HepG2 (cell line): ENCODE measurements around the gene HLA-DMB. TPM values are rescaled to one million over a fixed set of nuclear protein-coding genes. Genes with fewer than 3 reads are reported as not detected.

Experiments
- ARID2 ChIP-seq: sonication (generic); formaldehyde crosslinking; IDR thresholded peaks from 2 replicates; pipeline ENCODE4 v1.8.1; 2022; ENCODE audit warnings: mild to moderate bottlenecking, missing genetic modification reagents, borderline replicate concordance
- ARID3A ChIP-seq: IDR thresholded peaks from 2 replicates; pipeline ENCODE4 v1.6.1; 2012; ENCODE audit warnings: low read depth, low read length, improper control_type of control experiment
- ARNT2 ChIP-seq: sonication (generic); formaldehyde crosslinking; IDR thresholded peaks from 2 replicates; pipeline ENCODE4 v1.8.0; 2022; ENCODE audit warnings: mild to moderate bottlenecking, low read depth, missing genetic modification reagents, moderate library complexity
- ATF1 ChIP-seq: IDR thresholded peaks from 2 replicates; pipeline ENCODE4 v1.6.1; 2016; ENCODE audit warnings: mild to moderate bottlenecking, control low read depth
- CEBPB ChIP-seq: IDR thresholded peaks from 2 replicates; pipeline ENCODE4 v1.6.1; 2011; ENCODE audit warnings: low read depth, low read length, improper control_type of control experiment, borderline replicate concordance
- CHD4 ChIP-seq: fragments of 200-600 bp; sonication (generic); IDR thresholded peaks from 2 replicates; pipeline ENCODE4 v1.7.0; 2017; ENCODE audit warnings: mild to moderate bottlenecking, low read length, borderline replicate concordance
- ETV5 ChIP-seq: IDR thresholded peaks from 2 replicates; pipeline ENCODE4 v1.6.1; 2018; ENCODE audit warnings: missing biosample characterization, missing genetic modification reagents, inconsistent platforms, borderline replicate concordance
- GTF2F1 ChIP-seq: fragments of 150-350 bp; IDR thresholded peaks from 2 replicates; pipeline ENCODE4 v1.6.1; 2014; ENCODE audit warnings: low read length
- IKZF1 ChIP-seq: fragments of 450-650 bp; IDR thresholded peaks from 2 replicates; pipeline ENCODE4 v1.7.1; 2016
- MAFG ChIP-seq: sonication (generic); formaldehyde crosslinking; IDR thresholded peaks from 2 replicates; pipeline ENCODE4 v1.5.1; 2020; ENCODE audit warnings: mild to moderate bottlenecking, missing genetic modification reagents
- MBD4 ChIP-seq: IDR thresholded peaks from 2 replicates; pipeline ENCODE4 v1.6.1; 2012; ENCODE audit warnings: low read length, inconsistent platforms, borderline replicate concordance
- NPAS2 ChIP-seq: sonication (generic); formaldehyde crosslinking; IDR thresholded peaks from 2 replicates; pipeline ENCODE4 v1.8.0; 2022; ENCODE audit warnings: mild to moderate bottlenecking, missing genetic modification reagents, borderline replicate concordance
- PRDM4 ChIP-seq: sonication (generic); formaldehyde crosslinking; IDR thresholded peaks from 2 replicates; pipeline ENCODE4 v1.9.0; 2021; ENCODE audit warnings: missing genetic modification reagents, borderline replicate concordance
- SIX1 ChIP-seq: sonication (generic); formaldehyde crosslinking; IDR thresholded peaks from 2 replicates; pipeline ENCODE4 v1.4.0; 2020; ENCODE audit warnings: missing genetic modification reagents, borderline replicate concordance
- SP5 ChIP-seq: IDR thresholded peaks from 2 replicates; pipeline ENCODE4 v1.6.1; 2016; ENCODE audit warnings: low read depth, borderline replicate concordance
- TBL1XR1 ChIP-seq: fragments of 150-350 bp; IDR thresholded peaks from 2 replicates; pipeline ENCODE4 v1.6.1; 2014; ENCODE audit warnings: borderline replicate concordance, low read length; ENCODE audit not compliant: partially characterized antibody
- WIZ ChIP-seq: sonication (generic); formaldehyde crosslinking; IDR thresholded peaks from 2 replicates; pipeline ENCODE4 v1.5.1; 2020; ENCODE audit warnings: mild to moderate bottlenecking, missing genetic modification reagents
- ZFYVE20 ChIP-seq: sonication (generic); formaldehyde crosslinking; IDR thresholded peaks from 2 replicates; pipeline ENCODE4 v1.8.0; 2023; ENCODE audit warnings: low read depth, mild to moderate bottlenecking, moderate library complexity, missing genetic modification reagents, borderline replicate concordance
- ZNF253 ChIP-seq: sonication (generic); formaldehyde crosslinking; IDR thresholded peaks from 2 replicates; pipeline ENCODE4 v1.8.0; 2022; ENCODE audit warnings: mild to moderate bottlenecking, missing genetic modification reagents, borderline replicate concordance
- ZNF543 ChIP-seq: sonication (generic); formaldehyde crosslinking; IDR thresholded peaks from 2 replicates; pipeline ENCODE4 v1.4.0; 2020; ENCODE audit warnings: mild to moderate bottlenecking, missing genetic modification reagents
- ZNF546 ChIP-seq: sonication (generic); formaldehyde crosslinking; conservative IDR thresholded peaks from 2 replicates; pipeline ENCODE4 v1.8.1; 2023; ENCODE audit warnings: mild to moderate bottlenecking, missing genetic modification reagents
- ZNF550 ChIP-seq: sonication (generic); formaldehyde crosslinking; IDR thresholded peaks from 2 replicates; pipeline ENCODE4 v1.4.0; 2020; ENCODE audit warnings: mild to moderate bottlenecking, missing genetic modification reagents, borderline replicate concordance
- ZNF572 ChIP-seq: sonication (generic); formaldehyde crosslinking; IDR thresholded peaks from 2 replicates; pipeline ENCODE4 v1.5.1; 2020; ENCODE audit warnings: mild to moderate bottlenecking, missing genetic modification reagents
- ZNF652 ChIP-seq: IDR thresholded peaks from 2 replicates; pipeline ENCODE4 v1.6.1; 2016; ENCODE audit warnings: low read depth, borderline replicate concordance
- polyA plus RNA-seq, 8 experiments: library from polyadenylated mRNA; depleted of rRNA in 3 of 8; stranded (reverse) in 7 of 8; unstranded in 1 of 8; fragments of >200 nt; fragmentation: Illumina TruSeq in 4 of 8; extraction: Trizol in 4 of 8; gene quantifications; 2 replicates each; pipeline versions ENCODE4 v1.2.1 to v1.2.3, GENCODE V29; 2011 to 2016; ENCODE audit warnings: low read depth in 4 of 8, missing spikeins in 1 of 8, mixed read lengths in 1 of 8; ENCODE audit not compliant: insufficient read depth in 1 of 8
- total RNA-seq, 5 experiments: library from RNA; depleted of rRNA; stranded (reverse); fragments of >200 nt; fragmentation: Illumina TruSeq; extraction: Trizol; gene quantifications; 2 replicates each; pipeline ENCODE4 v1.2.3, GENCODE V29; 2016; ENCODE audit warnings: low read depth in 1 of 5
- TF ChIP-seq, protein P1 (sequence below): sonication (generic); formaldehyde crosslinking; IDR thresholded peaks from 2 replicates; pipeline ENCODE4 v1.4.0; 2020; ENCODE audit warnings: missing genetic modification reagents

Gene HLA-DMB
- total and polyA plus RNA-seq, 2 of the 13 experiments (the other 11 are each of a cell fraction or from before 2014, with no cell fraction given), result not detected

- TF ChIP-seq ETV5 (CRISPR knock-in tag) (no peak), ZFYVE20 (CRISPR knock-in tag) (no peak), WIZ (CRISPR knock-in tag) (0 out of 2 replicates have a peak, but pooled peaks have one; percentile 13), ARNT2 (CRISPR knock-in tag) (no peak), GTF2F1 (no peak; the same call in 1 of the 2 replicates), ZNF550 (peak; percentile 27; the same call in 1 of the 2 replicates), MAFG (CRISPR knock-in tag) (no peak), CHD4 (no peak), IKZF1 (no peak), ZNF546 (CRISPR knock-in tag) (0 out of 2 replicates have a peak, but pooled peaks have one; percentile 20), SIX1 (no peak), TBL1XR1 (peak; percentile 15), SP5 (peak; percentile 47; the same call in 1 of the 2 replicates), ZNF652 (CRISPR knock-in tag) (no peak), ZNF253 (no peak), ZNF572 (CRISPR knock-in tag) (peak; percentile 78; the same call in 1 of the 2 replicates), MBD4 (no peak), CEBPB (no peak), ARID3A (no peak), ZNF543 (CRISPR knock-in tag) (no peak; the same call in 1 of the 2 replicates), ATF1 (CRISPR knock-in tag) (no peak), ARID2 (CRISPR knock-in tag) (peak; percentile 95; the same call in 1 of the 2 replicates), NPAS2 (CRISPR knock-in tag) (no peak), PRDM4 (CRISPR knock-in tag) (no peak)
- TF ChIP-seq, protein P1, sequence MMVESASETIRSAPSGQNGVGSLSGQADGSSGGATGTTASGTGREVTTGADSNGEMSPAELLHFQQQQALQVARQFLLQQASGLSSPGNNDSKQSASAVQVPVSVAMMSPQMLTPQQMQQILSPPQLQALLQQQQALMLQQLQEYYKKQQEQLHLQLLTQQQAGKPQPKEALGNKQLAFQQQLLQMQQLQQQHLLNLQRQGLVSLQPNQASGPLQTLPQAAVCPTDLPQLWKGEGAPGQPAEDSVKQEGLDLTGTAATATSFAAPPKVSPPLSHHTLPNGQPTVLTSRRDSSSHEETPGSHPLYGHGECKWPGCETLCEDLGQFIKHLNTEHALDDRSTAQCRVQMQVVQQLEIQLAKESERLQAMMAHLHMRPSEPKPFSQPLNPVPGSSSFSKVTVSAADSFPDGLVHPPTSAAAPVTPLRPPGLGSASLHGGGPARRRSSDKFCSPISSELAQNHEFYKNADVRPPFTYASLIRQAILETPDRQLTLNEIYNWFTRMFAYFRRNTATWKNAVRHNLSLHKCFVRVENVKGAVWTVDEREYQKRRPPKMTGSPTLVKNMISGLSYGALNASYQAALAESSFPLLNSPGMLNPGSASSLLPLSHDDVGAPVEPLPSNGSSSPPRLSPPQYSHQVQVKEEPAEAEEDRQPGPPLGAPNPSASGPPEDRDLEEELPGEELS (CRISPR knock-in tag), result no peak
Observed at GRCh38 chr6:32968867-32969684, 28.2 kb upstream of the HLA-DMB start (continued).
